Measurements from ENCODE around the gene GADD45B. TPM values are rescaled to one million over a fixed set of nuclear protein-coding genes. Genes with fewer than 3 reads are reported as not detected.
A peak's percentile ranks its signal among the peaks of the same experiment; 100 is the strongest.

Gene GADD45B
- total RNA-seq, 2 donors from 2014 or later: 16.5 to 23.6 TPM

DNA sequence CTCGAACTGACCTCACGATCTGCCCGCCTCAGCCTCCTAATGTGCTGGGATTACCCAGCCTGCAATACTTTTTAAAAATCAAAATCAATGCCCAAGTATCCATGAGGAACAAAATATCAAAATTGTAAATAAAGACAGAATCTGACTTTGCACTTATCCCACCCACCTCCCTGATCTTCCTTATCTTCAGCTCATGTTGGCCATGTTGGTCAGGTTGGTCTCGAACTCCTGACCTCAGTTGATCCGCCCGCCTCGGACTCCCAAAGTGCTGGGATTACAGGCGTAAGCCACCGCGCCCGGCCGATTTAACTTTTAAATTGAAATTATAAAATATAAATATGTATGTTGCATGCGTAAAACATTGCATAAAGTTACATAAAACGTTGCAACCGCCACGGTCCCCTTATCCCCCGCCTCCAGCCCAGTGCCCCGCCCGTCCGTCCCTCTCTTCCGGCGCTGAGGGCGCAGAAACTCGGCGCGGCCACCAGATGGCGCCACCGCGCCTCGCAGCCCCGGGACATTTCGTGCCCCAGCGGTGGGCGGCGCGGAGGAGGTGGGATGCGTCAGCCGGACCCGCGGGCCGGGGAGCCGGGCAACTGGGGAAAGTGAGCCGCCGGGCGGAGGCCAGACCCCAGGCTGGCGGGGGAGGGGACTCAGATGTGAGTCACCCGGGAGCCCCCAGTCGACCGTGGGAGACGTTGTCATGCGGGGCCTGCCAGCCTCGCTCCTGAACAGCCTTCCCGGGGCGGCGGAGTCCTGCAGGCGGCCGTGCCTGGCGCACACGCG, 1.5 kb upstream of the GADD45B start:
- H3K36me3 Mint-ChIP-seq (ENCODE audit: low read depth): no peaks in the 10 kb centered on the region
- WGBS, 2 experiments (ENCODE audit: insufficient coverage in 1 of 2, insufficient read length in 1 of 2): 12% methylated on average over 31 to 54 of the region's 60 CpGs
- H3K9me3 Mint-ChIP-seq: no peaks in the 10 kb centered on the region
- peak; percentile 97 for DNase-seq
- Histone ChIP-seq H3K9me3 (ENCODE audit: control insufficient read depth, low read length) (no peaks in the 10 kb centered on the region), H3K36me3 (ENCODE audit: control insufficient read depth, insufficient read depth, low read length) (no peaks in the 10 kb centered on the region), H3K27ac (ENCODE audit: low read depth, low read length) (no peak overlapping the region), H3K4me1 (ENCODE audit: control insufficient read depth, insufficient read depth, low read length) (peaks cover 4% of the 10 kb centered on the region), H3K4me3 (ENCODE audit: low read length) (peak overlapping the region; percentile 96), H3K27me3 (ENCODE audit: control insufficient read depth, insufficient read depth, low read length, poor library complexity, severe bottlenecking) (no peaks in the 10 kb centered on the region), H3K9ac (ENCODE audit: extremely low read depth, low read length, poor library complexity, severe bottlenecking) (peak overlapping the region; percentile 59)
- H3K27ac Mint-ChIP-seq: peak overlapping the region; percentile 72
- H3K4me3 Mint-ChIP-seq: peak overlapping the region; percentile 95
- TF ChIP-seq, protein P1, sequence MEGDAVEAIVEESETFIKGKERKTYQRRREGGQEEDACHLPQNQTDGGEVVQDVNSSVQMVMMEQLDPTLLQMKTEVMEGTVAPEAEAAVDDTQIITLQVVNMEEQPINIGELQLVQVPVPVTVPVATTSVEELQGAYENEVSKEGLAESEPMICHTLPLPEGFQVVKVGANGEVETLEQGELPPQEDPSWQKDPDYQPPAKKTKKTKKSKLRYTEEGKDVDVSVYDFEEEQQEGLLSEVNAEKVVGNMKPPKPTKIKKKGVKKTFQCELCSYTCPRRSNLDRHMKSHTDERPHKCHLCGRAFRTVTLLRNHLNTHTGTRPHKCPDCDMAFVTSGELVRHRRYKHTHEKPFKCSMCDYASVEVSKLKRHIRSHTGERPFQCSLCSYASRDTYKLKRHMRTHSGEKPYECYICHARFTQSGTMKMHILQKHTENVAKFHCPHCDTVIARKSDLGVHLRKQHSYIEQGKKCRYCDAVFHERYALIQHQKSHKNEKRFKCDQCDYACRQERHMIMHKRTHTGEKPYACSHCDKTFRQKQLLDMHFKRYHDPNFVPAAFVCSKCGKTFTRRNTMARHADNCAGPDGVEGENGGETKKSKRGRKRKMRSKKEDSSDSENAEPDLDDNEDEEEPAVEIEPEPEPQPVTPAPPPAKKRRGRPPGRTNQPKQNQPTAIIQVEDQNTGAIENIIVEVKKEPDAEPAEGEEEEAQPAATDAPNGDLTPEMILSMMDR (conservative IDR thresholded peaks at IDR 0.05): peak; percentile 99
- no peaks in the 10 kb centered on the region for H3K27me3 Mint-ChIP-seq (ENCODE audit: insufficient read depth)
- H3K4me1 Mint-ChIP-seq: peaks cover 4% of the 10 kb centered on the region

DNA sequence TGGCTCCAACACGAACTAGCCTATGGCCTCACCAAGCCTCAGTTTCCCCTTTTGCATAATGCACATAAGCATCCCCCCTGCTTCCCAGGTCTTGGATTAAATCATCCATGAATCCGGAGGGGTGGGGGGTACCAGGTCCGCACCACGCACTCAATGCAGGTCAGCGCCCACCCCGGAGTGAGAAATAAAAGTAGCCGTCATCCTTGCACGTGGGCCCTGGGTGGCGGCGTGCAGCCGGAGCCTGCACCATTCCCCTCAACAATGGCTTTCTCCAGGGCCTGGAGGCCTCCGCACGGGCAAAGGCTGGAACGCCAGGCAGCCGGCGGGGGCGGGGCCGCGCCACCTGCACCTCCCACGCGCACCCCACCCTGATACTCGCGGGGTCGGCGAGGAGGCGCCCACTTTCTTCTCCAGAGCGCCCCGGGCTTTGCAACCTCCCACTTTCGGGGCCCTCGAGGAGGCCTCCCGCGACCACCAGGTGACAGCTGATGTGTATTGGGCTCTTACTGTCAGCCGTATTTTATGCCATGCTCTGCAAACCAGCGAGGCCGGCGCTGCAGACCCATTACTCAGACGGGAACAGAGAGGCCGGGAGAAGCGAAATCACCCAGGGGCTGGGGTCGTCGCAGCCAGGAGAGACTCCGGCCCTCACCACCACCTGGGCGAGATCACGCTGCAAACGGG, 767 bp upstream of the GADD45B start:
- Histone ChIP-seq H3K9ac (ENCODE audit: extremely low read depth, low read length, poor library complexity, severe bottlenecking) (peak overlapping the region; percentile 59), H3K27me3 (ENCODE audit: control insufficient read depth, insufficient read depth, low read length, poor library complexity, severe bottlenecking) (no peaks in the 10 kb centered on the region), H3K9me3 (ENCODE audit: control insufficient read depth, low read length) (no peaks in the 10 kb centered on the region), H3K36me3 (ENCODE audit: control insufficient read depth, insufficient read depth, low read length) (no peaks in the 10 kb centered on the region), H3K4me3 (ENCODE audit: low read length) (peak overlapping the region; percentile 96), H3K27ac (ENCODE audit: low read depth, low read length) (peak overlapping the region; percentile 38), H3K4me1 (ENCODE audit: control insufficient read depth, insufficient read depth, low read length) (peaks cover 4% of the 10 kb centered on the region)
- Mint-ChIP-seq H3K27me3 (ENCODE audit: insufficient read depth) (peaks cover 5% of the 10 kb centered on the region), H3K36me3 (ENCODE audit: low read depth) (no peaks in the 10 kb centered on the region), H3K4me3 (peak overlapping the region; percentile 95), H3K4me1 (peaks cover 2% of the 10 kb centered on the region), H3K27ac (peak overlapping the region; percentile 82), H3K9me3 (no peaks in the 10 kb centered on the region)
- TF ChIP-seq, protein P1 (conservative IDR thresholded peaks at IDR 0.05): no peak
- DNase-seq: peak; percentile 87
- 3% methylated on average over 26 to 45 of the region's 45 CpGs for WGBS, 2 experiments (ENCODE audit: insufficient coverage in 1 of 2, insufficient read length in 1 of 2)

DNA sequence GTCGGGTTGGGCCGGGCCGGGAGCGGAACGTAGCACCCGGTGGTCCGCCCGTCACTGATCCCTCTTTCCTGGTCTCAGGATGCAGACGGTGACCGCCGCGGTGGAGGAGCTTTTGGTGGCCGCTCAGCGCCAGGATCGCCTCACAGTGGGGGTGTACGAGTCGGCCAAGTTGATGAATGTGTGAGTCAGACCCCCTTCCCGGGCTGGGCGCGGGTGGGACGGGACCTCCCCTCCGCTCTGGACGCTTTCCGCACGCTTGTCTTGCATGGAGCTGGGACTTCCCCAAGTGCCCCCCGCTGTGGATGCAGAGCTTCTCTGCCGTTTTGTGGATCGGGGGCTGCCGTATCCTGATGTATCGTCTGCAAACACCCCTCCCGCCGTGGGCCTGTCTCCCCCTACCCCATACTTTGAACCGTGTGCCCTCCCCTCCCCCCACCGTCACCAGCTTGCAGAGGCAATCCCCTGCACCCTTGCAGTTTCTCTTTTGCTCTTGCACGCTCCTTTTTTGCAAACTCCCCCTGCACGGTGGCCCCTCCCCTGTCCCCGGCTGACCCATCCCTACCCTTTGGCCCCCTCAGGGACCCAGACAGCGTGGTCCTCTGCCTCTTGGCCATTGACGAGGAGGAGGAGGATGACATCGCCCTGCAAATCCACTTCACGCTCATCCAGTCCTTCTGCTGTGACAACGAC, 669 bp downstream of the GADD45B start:
- Histone ChIP-seq H3K4me3 (ENCODE audit: low read length) (peak overlapping the region; percentile 96), H3K4me1 (ENCODE audit: control insufficient read depth, insufficient read depth, low read length) (peaks cover 4% of the 10 kb centered on the region), H3K9me3 (ENCODE audit: control insufficient read depth, low read length) (no peaks in the 10 kb centered on the region), H3K27ac (ENCODE audit: low read depth, low read length) (no peak overlapping the region), H3K36me3 (ENCODE audit: control insufficient read depth, insufficient read depth, low read length) (no peaks in the 10 kb centered on the region), H3K27me3 (ENCODE audit: control insufficient read depth, insufficient read depth, low read length, poor library complexity, severe bottlenecking) (no peaks in the 10 kb centered on the region), H3K9ac (ENCODE audit: extremely low read depth, low read length, poor library complexity, severe bottlenecking) (peak overlapping the region; percentile 89)
- WGBS, 2 experiments (ENCODE audit: insufficient coverage in 1 of 2, insufficient read length in 1 of 2): 0% methylated on average over 10 to 42 of the region's 42 CpGs
- Mint-ChIP-seq H3K27me3 (ENCODE audit: insufficient read depth) (peaks cover 12% of the 10 kb centered on the region), H3K9me3 (peaks cover 4% of the 10 kb centered on the region), H3K4me1 (peaks cover 2% of the 10 kb centered on the region), H3K4me3 (peak overlapping the region; percentile 95), H3K36me3 (ENCODE audit: low read depth) (no peaks in the 10 kb centered on the region), H3K27ac (peak overlapping the region; percentile 97)
- peak; percentile 83 for DNase-seq
- TF ChIP-seq, protein P1 (conservative IDR thresholded peaks at IDR 0.05): no peak
